ENCODE results near the gene PDE6H. TPM values are rescaled to one million over a fixed set of nuclear protein-coding genes. Genes with fewer than 3 reads are reported as not detected.

The PDE6H gene
- polyA plus RNA-seq, 1 of the 3 experiments (the other 2 are of a cell fraction) = not detected

DNA sequence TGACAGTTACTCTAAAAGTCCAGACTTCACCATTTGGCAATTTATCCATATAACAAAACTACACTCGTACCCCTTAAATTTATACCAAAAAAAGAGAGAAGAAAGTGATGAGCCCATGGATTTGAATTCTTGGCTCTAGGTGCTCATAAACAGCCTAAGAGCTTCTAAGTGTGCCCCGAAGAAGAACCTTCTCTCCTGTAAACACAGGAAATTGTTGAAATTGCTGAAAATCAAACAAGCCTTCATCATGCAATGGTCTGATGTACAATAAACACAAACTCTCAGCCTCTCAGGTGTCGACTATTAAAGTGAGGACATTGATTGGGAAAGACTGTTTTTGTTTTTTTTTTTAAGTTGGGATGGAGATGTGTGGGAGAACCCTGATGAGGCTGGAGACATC, 21.8 kb downstream of the PDE6H start (continued):
- TF ChIP-seq USF1 (IDR thresholded peaks at IDR 0.05; ENCODE audit: borderline replicate concordance, low read depth) (no peak), RFX5 (IDR thresholded peaks at IDR 0.05; ENCODE audit: low read length) (no peak), NFIC (IDR thresholded peaks at IDR 0.05; ENCODE audit: borderline replicate concordance) (no peak), RAD21 (IDR thresholded peaks at IDR 0.05; ENCODE audit: low read length) (no peak), FOSL2 (IDR thresholded peaks at IDR 0.05; ENCODE audit: borderline replicate concordance, low read depth) (no peak), TEAD4 (IDR thresholded peaks at IDR 0.05; ENCODE audit: borderline replicate concordance, insufficient read depth) (no peak)

GRCh38 chr12:14995583-14996425, 23.0 kb downstream of the PDE6H start:
- H3K27ac ChIP-seq (ENCODE audit: low read depth in 2 of 2, low read length in 1 of 2) = no peak overlapping the region
- TF ChIP-seq SIN3A (IDR thresholded peaks at IDR 0.05; ENCODE audit: borderline replicate concordance, low read depth, low read length) (no peak), MEF2A (IDR thresholded peaks at IDR 0.05; ENCODE audit: borderline replicate concordance, low read depth) (no peak), CTCF (IDR thresholded peaks at IDR 0.05) (peak; percentile 83), SMC3 (IDR thresholded peaks at IDR 0.05; ENCODE audit: low read depth, low read length) (peak; percentile 74), TCF12 (IDR thresholded peaks at IDR 0.05) (no peak), EP300 (IDR thresholded peaks at IDR 0.05; ENCODE audit: borderline replicate concordance in 1 of 2, low read depth in 1 of 2, low read length in 1 of 2) (no peak), FOSL2 (IDR thresholded peaks at IDR 0.05; ENCODE audit: borderline replicate concordance, low read depth) (no peak), RFX5 (IDR thresholded peaks at IDR 0.05; ENCODE audit: low read length) (no peak), RXRA (IDR thresholded peaks at IDR 0.05; ENCODE audit: borderline replicate concordance, low read depth) (no peak), TAF1 (IDR thresholded peaks at IDR 0.05; ENCODE audit: borderline replicate concordance, low read depth, low read length) (no peak), GATA2 (CRISPR knock-in tag; IDR thresholded peaks at IDR 0.05) (no peak), MXI1 (IDR thresholded peaks at IDR 0.05; ENCODE audit: low read depth, low read length) (no peak), RAD21 (IDR thresholded peaks at IDR 0.05; ENCODE audit: low read length) (peak; percentile 84), PBX3 (IDR thresholded peaks at IDR 0.05) (no peak), NFIC (IDR thresholded peaks at IDR 0.05; ENCODE audit: borderline replicate concordance) (no peak)
- TF ChIP-seq, protein P1, sequence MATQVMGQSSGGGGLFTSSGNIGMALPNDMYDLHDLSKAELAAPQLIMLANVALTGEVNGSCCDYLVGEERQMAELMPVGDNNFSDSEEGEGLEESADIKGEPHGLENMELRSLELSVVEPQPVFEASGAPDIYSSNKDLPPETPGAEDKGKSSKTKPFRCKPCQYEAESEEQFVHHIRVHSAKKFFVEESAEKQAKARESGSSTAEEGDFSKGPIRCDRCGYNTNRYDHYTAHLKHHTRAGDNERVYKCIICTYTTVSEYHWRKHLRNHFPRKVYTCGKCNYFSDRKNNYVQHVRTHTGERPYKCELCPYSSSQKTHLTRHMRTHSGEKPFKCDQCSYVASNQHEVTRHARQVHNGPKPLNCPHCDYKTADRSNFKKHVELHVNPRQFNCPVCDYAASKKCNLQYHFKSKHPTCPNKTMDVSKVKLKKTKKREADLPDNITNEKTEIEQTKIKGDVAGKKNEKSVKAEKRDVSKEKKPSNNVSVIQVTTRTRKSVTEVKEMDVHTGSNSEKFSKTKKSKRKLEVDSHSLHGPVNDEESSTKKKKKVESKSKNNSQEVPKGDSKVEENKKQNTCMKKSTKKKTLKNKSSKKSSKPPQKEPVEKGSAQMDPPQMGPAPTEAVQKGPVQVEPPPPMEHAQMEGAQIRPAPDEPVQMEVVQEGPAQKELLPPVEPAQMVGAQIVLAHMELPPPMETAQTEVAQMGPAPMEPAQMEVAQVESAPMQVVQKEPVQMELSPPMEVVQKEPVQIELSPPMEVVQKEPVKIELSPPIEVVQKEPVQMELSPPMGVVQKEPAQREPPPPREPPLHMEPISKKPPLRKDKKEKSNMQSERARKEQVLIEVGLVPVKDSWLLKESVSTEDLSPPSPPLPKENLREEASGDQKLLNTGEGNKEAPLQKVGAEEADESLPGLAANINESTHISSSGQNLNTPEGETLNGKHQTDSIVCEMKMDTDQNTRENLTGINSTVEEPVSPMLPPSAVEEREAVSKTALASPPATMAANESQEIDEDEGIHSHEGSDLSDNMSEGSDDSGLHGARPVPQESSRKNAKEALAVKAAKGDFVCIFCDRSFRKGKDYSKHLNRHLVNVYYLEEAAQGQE (IDR thresholded peaks at IDR 0.05; ENCODE audit: low read depth, low read length) = no peak
- TF ChIP-seq, protein P2, sequence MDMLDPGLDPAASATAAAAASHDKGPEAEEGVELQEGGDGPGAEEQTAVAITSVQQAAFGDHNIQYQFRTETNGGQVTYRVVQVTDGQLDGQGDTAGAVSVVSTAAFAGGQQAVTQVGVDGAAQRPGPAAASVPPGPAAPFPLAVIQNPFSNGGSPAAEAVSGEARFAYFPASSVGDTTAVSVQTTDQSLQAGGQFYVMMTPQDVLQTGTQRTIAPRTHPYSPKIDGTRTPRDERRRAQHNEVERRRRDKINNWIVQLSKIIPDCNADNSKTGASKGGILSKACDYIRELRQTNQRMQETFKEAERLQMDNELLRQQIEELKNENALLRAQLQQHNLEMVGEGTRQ (IDR thresholded peaks at IDR 0.05; ENCODE audit: borderline replicate concordance, low read depth, low read length) = no peak
- TF ChIP-seq, protein P3, sequence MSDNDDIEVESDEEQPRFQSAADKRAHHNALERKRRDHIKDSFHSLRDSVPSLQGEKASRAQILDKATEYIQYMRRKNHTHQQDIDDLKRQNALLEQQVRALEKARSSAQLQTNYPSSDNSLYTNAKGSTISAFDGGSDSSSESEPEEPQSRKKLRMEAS (IDR thresholded peaks at IDR 0.05; ENCODE audit: low read depth) = no peak
- peaks cover 45% of the 10 kb centered on the region for H3F3A ChIP-seq (replicated peaks; ENCODE audit: insufficient read depth)
- peaks cover 0 to 20% of the 10 kb centered on the region in 2 experiments for H3K4me1 ChIP-seq (ENCODE audit: control insufficient read depth in 1 of 2, insufficient read depth in 2 of 2, low read depth in 1 of 2, low read length in 1 of 2)
- H3K4me3 ChIP-seq (ENCODE audit: low read depth in 2 of 2, low read length in 1 of 2) = no peak overlapping the region; a peak in 1 of 4 replicates
- ChIA-PET POLR2A (interaction anchor here (1.0 kb wide), 1 partner anchor 147 kb away, joined by 4 read pairs; no protein-coding TSS in a partner anchor), CTCF (interaction anchor here (0.6 to 2.4 kb wide), 31 partner anchors 10 to 810 kb away, joined by 3 to 43 read pairs (median 4); partner anchors contain the start of genes ART4, ERP27 and RERG)
- no peaks in the 10 kb centered on the region for H3K36me3 ChIP-seq (replicated peaks in 1 of 2; ENCODE audit: control insufficient read depth in 1 of 2, insufficient read depth in 2 of 2, low read length in 1 of 2)
- H3K4me2 ChIP-seq = 0 out of 2 replicates have a peak overlapping the region, but pooled peaks have one; percentile 7
- H4K20me1 ChIP-seq (ENCODE audit: insufficient read depth) = no peaks in the 10 kb centered on the region
- no peaks in the 10 kb centered on the region for H3K79me2 ChIP-seq (ENCODE audit: insufficient read depth)
- no peaks in the 10 kb centered on the region for H3K9me2 ChIP-seq
- no peak overlapping the region; the same call in 1 of the 2 replicates for H2AFZ ChIP-seq (ENCODE audit: low read depth)
- no peak overlapping the region for H3K9ac ChIP-seq
- 83% methylated on average over 3 of the region's 3 CpGs for WGBS (ENCODE audit: low lambda C conversion rate)
- peak; percentile 15 for DNase-seq
- no peaks in the 10 kb centered on the region for H3K27me3 ChIP-seq (ENCODE audit: insufficient read depth)
- no peaks in the 10 kb centered on the region for H3K9me3 ChIP-seq

Measured in SK-N-SH (cell line).